IMR-90 (cell line): ENCODE measurements around the gene CEL. TPM values are rescaled to one million over a fixed set of nuclear protein-coding genes. Genes with fewer than 3 reads are reported as not detected.

Experiments
- ATAC-seq: fragments of 200-7000 bp; cut with Tn5 transposase; 2 replicates; pipeline ENCODE4 v1.9.1; 2020; ENCODE audit warnings: low read depth, mild to moderate bottlenecking, moderate library complexity
- BruUV-seq: library from RNA; stranded (reverse); fragments of 400-500 nt; replicated peaks from 2 replicates; lab custom pipeline; 2021; lab: Mats Ljungman, UMichigan
- CTCF ChIA-PET: fragments of 300-600 bp; formaldehyde crosslinking; extraction: SDS; loops from one replicate; lab custom pipeline; 2021; ENCODE audit warnings: antibody characterized with exemption; lab: Yijun Ruan, JAX
- POLR2A ChIA-PET: fragments of 300-600 bp; sonication (Branson Sonifier 250); formaldehyde crosslinking; loops from one replicate; lab custom pipeline; 2022; ENCODE audit warnings: antibody characterized with exemption; ENCODE audit not compliant: unreplicated experiment; lab: Charles Lee
- DNase-seq: peaks from one replicate; pipeline ENCODE4 v3.0.0; 2013
- H2AFZ ChIP-seq: replicated peaks from 2 replicates; pipeline ENCODE3; 2013; ENCODE audit warnings: low read length, mild to moderate bottlenecking; ENCODE audit not compliant: poor library complexity
- H2AK5ac ChIP-seq: 2 replicates; pipeline ENCODE4 v1.6.1; 2013; ENCODE audit warnings: low read depth, low read length, inconsistent platforms
- H2AK9ac ChIP-seq: replicated peaks from 2 replicates; pipeline ENCODE3; 2013; ENCODE audit warnings: mild to moderate bottlenecking, low read depth, low read length, moderate library complexity; ENCODE audit not compliant: poor library complexity
- H2BK120ac ChIP-seq: 2 replicates; pipeline ENCODE4 v1.6.1; 2013; ENCODE audit warnings: low read depth, low read length, inconsistent platforms
- H2BK15ac ChIP-seq: 3 replicates; pipeline ENCODE4 v1.6.1; 2013; ENCODE audit warnings: low read depth, low read length, inconsistent platforms
- H2BK20ac ChIP-seq: 2 replicates; pipeline ENCODE4 v1.6.1; 2013; ENCODE audit warnings: low read depth, mild to moderate bottlenecking, inconsistent platforms, low read length, moderate library complexity
- H2BK5ac ChIP-seq: 2 replicates; pipeline ENCODE4 v1.6.1; 2013; ENCODE audit warnings: mild to moderate bottlenecking, low read depth, low read length, inconsistent platforms; ENCODE audit not compliant: poor library complexity, severe bottlenecking
- H3K14ac ChIP-seq: replicated peaks from 2 replicates; pipeline ENCODE4 v1.6.1; 2013; ENCODE audit warnings: low read depth, low read length, inconsistent platforms
- H3K18ac ChIP-seq: 2 replicates; pipeline ENCODE4 v1.6.1; 2013; ENCODE audit warnings: low read depth, low read length, control low read depth
- H3K23ac ChIP-seq: 2 replicates; pipeline ENCODE4 v1.6.1; 2013; ENCODE audit warnings: low read depth, low read length, inconsistent platforms
- H3K27ac ChIP-seq: 2 replicates; pipeline ENCODE4 v1.5.1; 2013; ENCODE audit warnings: mild to moderate bottlenecking, control low read depth, low read length; ENCODE audit not compliant: insufficient read depth
- H3K27me3 ChIP-seq: 2 replicates; pipeline ENCODE4 v1.6.1; 2013; ENCODE audit warnings: low read length; ENCODE audit not compliant: control insufficient read depth, insufficient read depth
- H3K36me3 ChIP-seq: 2 replicates; pipeline ENCODE4 v1.6.1; 2013; ENCODE audit warnings: low read length, mixed read lengths; ENCODE audit not compliant: control insufficient read depth, insufficient read depth
- H3K4ac ChIP-seq: 2 replicates; pipeline ENCODE4 v1.6.1; 2013; ENCODE audit warnings: low read depth, low read length, inconsistent platforms
- H3K4me1 ChIP-seq: 2 replicates; pipeline ENCODE4 v1.6.1; 2013; ENCODE audit warnings: low read length, mixed read lengths; ENCODE audit not compliant: control insufficient read depth, insufficient read depth
- H3K4me2 ChIP-seq: 2 replicates; pipeline ENCODE4 v1.6.1; 2013; ENCODE audit warnings: low read depth, mild to moderate bottlenecking, control low read depth, low read length, moderate library complexity
- H3K4me3 ChIP-seq: 2 replicates; pipeline ENCODE4 v1.5.1; 2013; ENCODE audit warnings: low read depth, mild to moderate bottlenecking, control low read depth, low read length, moderate library complexity; ENCODE audit not compliant: insufficient read depth
- H3K56ac ChIP-seq: 2 replicates; pipeline ENCODE4 v1.6.1; 2013; ENCODE audit warnings: low read length, inconsistent platforms; ENCODE audit not compliant: insufficient read depth; ENCODE audit errors: extremely low read depth
- H3K79me1 ChIP-seq, 2 experiments: 2 replicates each; pipeline ENCODE4 v1.6.1; 2013; ENCODE audit warnings: low read length in 2 of 2, inconsistent platforms in 1 of 2, low read depth in 1 of 2
- H3K9ac ChIP-seq: 2 replicates; pipeline ENCODE4 v1.6.1; 2013; ENCODE audit warnings: low read depth, low read length, control low read depth
- H3K9me1 ChIP-seq: 2 replicates; pipeline ENCODE4 v1.6.1; 2013; ENCODE audit warnings: low read length, inconsistent platforms; ENCODE audit not compliant: insufficient read depth
- H3K9me3 ChIP-seq: 2 replicates; pipeline ENCODE4 v1.6.1; 2013; ENCODE audit warnings: low read length; ENCODE audit not compliant: control insufficient read depth, insufficient read depth
- H4K20me1 ChIP-seq: 2 replicates; pipeline ENCODE4 v1.6.1; 2013; ENCODE audit warnings: low read length, inconsistent platforms; ENCODE audit not compliant: insufficient read depth
- H4K5ac ChIP-seq: 2 replicates; pipeline ENCODE4 v1.6.1; 2013; ENCODE audit warnings: mild to moderate bottlenecking, low read depth, low read length, control low read depth
- H4K8ac ChIP-seq, 2 experiments: 2 replicates each; pipeline ENCODE4 v1.6.1; 2013; ENCODE audit warnings: low read depth in 2 of 2, low read length in 2 of 2, control low read depth in 1 of 2, inconsistent platforms in 1 of 2
- H4K91ac ChIP-seq: 2 replicates; pipeline ENCODE4 v1.6.1; 2013; ENCODE audit warnings: low read depth, low read length, inconsistent platforms; ENCODE audit not compliant: insufficient read depth
- BHLHE40 ChIP-seq: fragments of 150-350 bp; IDR thresholded peaks from 2 replicates; pipeline ENCODE4 v1.6.1; 2016; ENCODE audit warnings: mild to moderate bottlenecking, low read depth, low read length
- CHD1 ChIP-seq: IDR thresholded peaks from 2 replicates; pipeline ENCODE4 v1.6.1; 2012; ENCODE audit warnings: low read depth, low read length, improper control_type of control experiment
- CTCF ChIP-seq: conservative IDR thresholded peaks from 2 replicates; pipeline ENCODE4 v1.5.1; 2012; ENCODE audit warnings: mild to moderate bottlenecking, low read depth, low read length, improper control_type of control experiment
- ELK1 ChIP-seq: fragments of 150-350 bp; IDR thresholded peaks from 2 replicates; pipeline ENCODE4 v1.6.1; 2016; ENCODE audit warnings: low read depth, mild to moderate bottlenecking, low read length, moderate library complexity, borderline replicate concordance
- MAFK ChIP-seq: IDR thresholded peaks from 2 replicates; pipeline ENCODE4 v1.6.1; 2012; ENCODE audit warnings: low read depth, low read length, improper control_type of control experiment
- MXI1 ChIP-seq: IDR thresholded peaks from 2 replicates; pipeline ENCODE4 v1.6.1; 2012; ENCODE audit warnings: low read depth, mild to moderate bottlenecking, low read length, moderate library complexity, borderline replicate concordance
- NFE2L2 ChIP-seq: fragments of 150-350 bp; IDR thresholded peaks from 2 replicates; pipeline ENCODE4 v1.6.1; 2016; ENCODE audit warnings: low read depth, mild to moderate bottlenecking, low read length
- POLR2A ChIP-seq: IDR thresholded peaks from 2 replicates; pipeline ENCODE4 v1.6.1; 2012; ENCODE audit warnings: mild to moderate bottlenecking, low read depth, low read length
- RAD21 ChIP-seq: IDR thresholded peaks from 2 replicates; pipeline ENCODE4 v1.6.1; 2012; ENCODE audit warnings: low read length, improper control_type of control experiment
- RCOR1 ChIP-seq: IDR thresholded peaks from 2 replicates; pipeline ENCODE4 v1.6.1; 2012; ENCODE audit warnings: mild to moderate bottlenecking, low read length, improper control_type of control experiment; ENCODE audit not compliant: insufficient replicate concordance
- RFX5 ChIP-seq: IDR thresholded peaks from 2 replicates; pipeline ENCODE4 v1.8.0; 2012; ENCODE audit warnings: low read depth, mild to moderate bottlenecking, low read length, moderate library complexity
- USF2 ChIP-seq: fragments of 150-350 bp; IDR thresholded peaks from 2 replicates; pipeline ENCODE4 v1.6.1; 2017; ENCODE audit warnings: mild to moderate bottlenecking, antibody characterized with exemption, low read length, low read depth
- WGBS, 2 experiments: methylation state at CpG; one replicate each; pipeline versions ENCODE4 v1.1.5 to v1.1.7; 2013; ENCODE audit warnings: missing lambda C conversion rate in 2 of 2; ENCODE audit not compliant: insufficient read length in 1 of 2; ENCODE audit errors: extremely low coverage in 2 of 2; 5-methylcytosine and 5-hydroxymethylcytosine counted together
- dilution Hi-C: fragments of 300-500 bp; cut with HindIII; formaldehyde crosslinking; loops from one replicate; pipeline ENCODE4 v1.14.3; 2018; ENCODE audit warnings: low sequenced_read_pairs; ENCODE audit not compliant: unreplicated experiment
- in situ Hi-C: fragments of 300-500 bp; cut with MboI; formaldehyde crosslinking; loops from 3 replicates; pipeline ENCODE4 v1.14.3; 2019; ENCODE audit warnings: low sequenced_read_pairs, inconsistent platforms, mixed read lengths
- intact Hi-C: fragments of 100-400 bp; cut with micrococcal nuclease; formaldehyde crosslinking; loops from 2 replicates; pipeline ENCODE4 v1.10.0; 2022
- polyA plus RNA-seq, 3 experiments: library from polyadenylated mRNA; depleted of rRNA; stranded (reverse); fragments of >200 nt; gene quantifications; 2 replicates each; pipeline ENCODE4 v1.2.3, GENCODE V29; 2012; ENCODE audit warnings: low replicate concordance in 1 of 3
- total RNA-seq: library from RNA; depleted of rRNA; stranded (reverse); fragments of >200 nt; gene quantifications from 2 replicates; pipeline ENCODE4 v1.2.3, GENCODE V29; 2012

Gene CEL
- total and polyA plus RNA-seq, 2 of the 4 experiments (the other 2 are of a cell fraction), result under 0.01 to 0.75 TPM

GRCh38 chr9:133051281-133051900, 10.4 kb upstream of the CEL start:
- H3K27ac ChIP-seq, result no peak overlapping the region
- no peak overlapping the region for H3K9ac ChIP-seq
- no peak overlapping the region for H3K4me3 ChIP-seq
- TF ChIP-seq MAFK (no peak), CTCF (no peak), CHD1 (no peak), RCOR1 (no peak), RAD21 (no peak), MXI1 (no peak), NFE2L2 (no peak), ELK1 (no peak), USF2 (no peak), POLR2A (no peak), BHLHE40 (no peak), RFX5 (no peak)
- no peak overlapping the region for H4K8ac ChIP-seq
- intact Hi-C loops, result no loop called here
- no peak overlapping the region for H2BK120ac ChIP-seq
- peaks cover 62% of the 10 kb centered on the region for H3K36me3 ChIP-seq
- H3K4me1 ChIP-seq, result no peaks in the 10 kb centered on the region; the same call in 1 of the 2 replicates
- POLR2A ChIA-PET, result no interaction called here
- peak overlapping the region; percentile 15 for H2AK9ac ChIP-seq
- CTCF ChIA-PET, result no interaction called here
- no TSS peak for BruUV-seq
- peaks cover 8% of the 10 kb centered on the region for H4K20me1 ChIP-seq
- no peaks in the 10 kb centered on the region for H3K9me1 ChIP-seq
- ATAC-seq (no peak), DNase-seq (no peak)
- no peak overlapping the region for H2BK15ac ChIP-seq
- in situ Hi-C loops, result no loop called here
- no peak overlapping the region for H2AK5ac ChIP-seq
- no peak overlapping the region for H3K4ac ChIP-seq
- no peak overlapping the region for H3K18ac ChIP-seq
- WGBS, 2 experiments, result 98% methylated on average over 12 of the region's 20 CpGs; no CpG with 5 or more reads in 1 of the 2 experiments
- no peak overlapping the region for H4K91ac ChIP-seq
- H3K79me1 ChIP-seq, result peaks cover 3 to 15% of the 10 kb centered on the region in 2 experiments; a peak in 3 of 4 replicates
- no peak overlapping the region for H3K23ac ChIP-seq
- H2AFZ ChIP-seq, result peak overlapping the region; percentile 21
- H3K4me2 ChIP-seq, result no peak overlapping the region
- H2BK20ac ChIP-seq, result no peak overlapping the region
- no peaks in the 10 kb centered on the region for H3K27me3 ChIP-seq
- no peaks in the 10 kb centered on the region for H3K9me3 ChIP-seq
- H3K56ac ChIP-seq, result no peak overlapping the region
- H3K14ac ChIP-seq, result no peak overlapping the region
- no peak overlapping the region for H2BK5ac ChIP-seq
- no peak overlapping the region for H4K5ac ChIP-seq
- dilution Hi-C loops, result no loop called here
